Measurements from ENCODE around the gene MRPL37. TPM values are rescaled to one million over a fixed set of nuclear protein-coding genes. Genes with fewer than 3 reads are reported as not detected.

The MRPL37 gene
- total RNA-seq: 32.9 TPM

DNA sequence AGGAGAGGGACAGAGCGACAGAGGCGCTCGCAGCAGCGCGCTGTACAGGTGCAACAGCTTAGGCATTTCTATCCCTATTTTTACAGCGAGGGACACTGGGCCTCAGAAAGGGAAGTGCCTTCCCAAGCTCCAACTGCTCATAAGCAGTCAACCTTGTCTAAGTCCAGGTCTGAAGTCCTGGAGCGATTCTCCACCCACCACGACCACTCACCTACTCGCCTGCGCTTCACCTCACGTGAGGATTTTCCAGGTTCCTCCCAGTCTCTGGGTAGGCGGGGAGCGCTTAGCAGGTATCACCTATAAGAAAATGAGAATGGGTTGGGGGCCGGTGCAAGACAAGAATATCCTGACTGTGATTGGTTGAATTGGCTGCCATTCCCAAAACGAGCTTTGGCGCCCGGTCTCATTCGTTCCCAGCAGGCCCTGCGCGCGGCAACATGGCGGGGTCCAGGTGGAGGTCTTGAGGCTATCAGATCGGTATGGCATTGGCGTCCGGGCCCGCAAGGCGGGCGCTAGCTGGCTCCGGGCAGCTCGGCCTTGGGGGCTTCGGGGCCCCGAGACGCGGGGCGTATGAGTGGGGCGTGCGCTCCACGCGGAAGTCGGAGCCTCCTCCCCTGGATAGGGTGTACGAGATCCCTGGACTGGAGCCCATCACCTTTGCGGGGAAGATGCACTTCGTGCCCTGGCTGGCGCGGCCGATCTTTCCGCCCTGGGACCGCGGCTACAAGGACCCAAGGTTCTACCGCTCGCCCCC is at the start of gene MRPL37, which contains the start of gene CYB5RL:
MRPL37 (plus strand) TSS at position 403 of the 754 bp plus-strand sequence; CDS start at position 480, 77 bp downstream.
CYB5RL (minus strand) TSS at position 266 of the 754 bp plus-strand sequence. CDS start 4,414 bp downstream, outside the sequence.
- H3K27me3 ChIP-seq (ENCODE audit: control insufficient read depth in 3 of 3, insufficient read depth in 3 of 3, low read length in 3 of 3): no peaks in the 10 kb centered on the region
- peak within 1 kb of the TSS; percentile 89 to 97 (median 94) for H3K9ac ChIP-seq (ENCODE audit: low read depth in 1 of 3, low read length in 3 of 3)
- H3K36me3 ChIP-seq (ENCODE audit: control insufficient read depth in 3 of 3, insufficient read depth in 3 of 3, low read length in 3 of 3): peaks cover 12 to 21% (median 17%) of the 10 kb centered on the region in 3 donors
- H3K4me1 ChIP-seq (ENCODE audit: control insufficient read depth in 3 of 3, insufficient read depth in 3 of 3, low read length in 3 of 3): peaks cover 18 to 26% (median 21%) of the 10 kb centered on the region in 3 donors
- H3K27ac ChIP-seq (ENCODE audit: low read depth, low read length): peak within 1 kb of the TSS; percentile 76
- H3K9me3 ChIP-seq (ENCODE audit: control insufficient read depth in 3 of 3, low read length in 3 of 3): no peaks in the 10 kb centered on the region
- peak within 1 kb of the TSS; percentile 89 to 99 (median 98) for H3K4me3 ChIP-seq (ENCODE audit: low read length in 3 of 3)

DNA sequence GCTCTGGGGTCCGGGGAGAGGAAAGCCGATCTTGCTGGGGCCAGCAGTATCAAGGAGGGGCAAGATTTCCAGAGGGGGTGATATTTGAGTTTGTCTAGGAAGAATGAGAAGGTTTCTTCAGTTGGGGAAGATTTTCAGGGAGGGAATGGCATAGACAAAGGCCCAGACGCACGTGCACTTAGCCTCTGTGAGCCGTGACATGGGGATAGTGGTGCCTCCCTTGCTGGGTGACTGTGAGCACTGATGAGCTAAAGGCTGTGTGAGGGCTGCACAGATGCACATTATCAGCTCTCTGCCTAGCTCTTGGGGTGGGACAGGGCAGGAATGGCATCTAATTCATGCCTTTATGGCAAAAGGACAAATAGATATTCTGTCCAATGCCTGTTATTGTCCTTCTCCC is 49.0 kb upstream of the MRPL37 start:
- no peaks in the 10 kb centered on the region for H3K27me3 ChIP-seq (ENCODE audit: control insufficient read depth in 3 of 3, insufficient read depth in 3 of 3, low read length in 3 of 3)
- no peak overlapping the region for H3K9ac ChIP-seq (ENCODE audit: low read depth in 1 of 3, low read length in 3 of 3)
- H3K9me3 ChIP-seq (ENCODE audit: control insufficient read depth in 3 of 3, low read length in 3 of 3): no peaks in the 10 kb centered on the region
- H3K4me1 ChIP-seq (ENCODE audit: control insufficient read depth in 3 of 3, insufficient read depth in 3 of 3, low read length in 3 of 3): peaks cover 15 to 18% (median 16%) of the 10 kb centered on the region in 3 donors
- H3K36me3 ChIP-seq (ENCODE audit: control insufficient read depth in 3 of 3, insufficient read depth in 3 of 3, low read length in 3 of 3): no peaks in the 10 kb centered on the region
- no peak overlapping the region for H3K4me3 ChIP-seq (ENCODE audit: low read length in 3 of 3)
- H3K27ac ChIP-seq (ENCODE audit: low read depth, low read length): no peak overlapping the region

GRCh38 chr1:54152696-54153095 is 47.3 kb upstream of the MRPL37 start, which contains the start of gene CDCP2:
Gene CDCP2 (minus strand): TSS chr1:54153000. CDS start chr1:54152922, 78 bp downstream.
- H3K27ac ChIP-seq (ENCODE audit: low read depth, low read length): peak within 1 kb of the TSS; percentile 56
- H3K27me3 ChIP-seq (ENCODE audit: control insufficient read depth in 3 of 3, insufficient read depth in 3 of 3, low read length in 3 of 3): no peaks in the 10 kb centered on the region
- peak within 1 kb of the TSS in 2 of 3 donors; percentile 23 to 57 for H3K9ac ChIP-seq (ENCODE audit: low read depth in 1 of 3, low read length in 3 of 3)
- peaks cover 15 to 18% (median 16%) of the 10 kb centered on the region in 3 donors for H3K4me1 ChIP-seq (ENCODE audit: control insufficient read depth in 3 of 3, insufficient read depth in 3 of 3, low read length in 3 of 3)
- no peaks in the 10 kb centered on the region for H3K9me3 ChIP-seq (ENCODE audit: control insufficient read depth in 3 of 3, low read length in 3 of 3)
- H3K36me3 ChIP-seq (ENCODE audit: control insufficient read depth in 3 of 3, insufficient read depth in 3 of 3, low read length in 3 of 3): no peaks in the 10 kb centered on the region
- peak within 1 kb of the TSS in 2 of 3 donors; percentile 3 to 52 for H3K4me3 ChIP-seq (ENCODE audit: low read length in 3 of 3)

DNA sequence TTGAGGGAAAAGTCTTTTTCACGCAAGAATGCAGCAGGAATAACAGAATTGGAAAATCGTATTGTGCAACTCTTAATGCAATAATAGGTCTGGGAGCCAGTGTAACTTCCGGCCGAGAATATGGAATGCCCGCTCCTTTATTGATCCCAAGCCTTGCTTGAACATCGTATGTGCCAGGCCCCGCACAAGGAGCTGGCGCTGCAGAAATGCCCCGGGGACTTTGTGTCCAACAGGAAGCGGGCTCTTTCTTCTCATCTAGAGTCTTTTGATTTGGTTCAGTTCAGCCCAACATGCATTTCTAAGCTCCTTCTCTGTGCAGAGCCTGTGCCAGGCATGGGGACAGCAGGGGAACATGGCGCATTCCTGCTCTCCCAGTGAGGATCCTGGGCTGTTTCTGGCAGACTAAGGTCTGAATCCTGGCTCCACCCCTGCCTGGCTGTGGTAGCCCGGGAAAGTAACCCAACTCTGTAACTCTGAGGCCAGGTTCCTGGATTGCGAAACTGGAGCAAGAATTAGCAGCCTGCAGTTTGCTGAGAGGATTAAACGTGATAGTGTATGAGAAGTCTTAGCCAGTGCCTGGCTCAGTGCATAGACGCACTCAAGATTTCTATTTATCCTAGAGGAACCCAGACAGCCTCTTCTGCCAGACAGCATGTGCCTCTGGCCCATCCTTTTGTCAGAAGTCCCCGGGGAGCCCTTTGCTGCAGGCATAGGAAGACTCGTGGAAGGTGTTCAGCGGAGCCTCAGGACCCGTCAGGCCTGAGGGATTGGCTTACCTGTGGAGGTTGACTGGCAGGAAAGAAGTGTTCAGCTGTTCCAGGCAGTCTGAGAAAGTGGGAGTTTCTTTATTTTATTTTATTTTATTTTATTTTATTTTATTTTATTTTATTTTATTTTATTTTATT is 46.2 kb upstream of the MRPL37 start:
- peaks cover 15 to 18% (median 16%) of the 10 kb centered on the region in 3 donors for H3K4me1 ChIP-seq (ENCODE audit: control insufficient read depth in 3 of 3, insufficient read depth in 3 of 3, low read length in 3 of 3)
- peak overlapping the region; percentile 3 to 52 (median 49) for H3K4me3 ChIP-seq (ENCODE audit: low read length in 3 of 3)
- peak overlapping the region; percentile 56 for H3K27ac ChIP-seq (ENCODE audit: low read depth, low read length)
- H3K9me3 ChIP-seq (ENCODE audit: control insufficient read depth in 3 of 3, low read length in 3 of 3): no peaks in the 10 kb centered on the region
- H3K36me3 ChIP-seq (ENCODE audit: control insufficient read depth in 3 of 3, insufficient read depth in 3 of 3, low read length in 3 of 3): no peaks in the 10 kb centered on the region
- H3K27me3 ChIP-seq (ENCODE audit: control insufficient read depth in 3 of 3, insufficient read depth in 3 of 3, low read length in 3 of 3): no peaks in the 10 kb centered on the region
- H3K9ac ChIP-seq (ENCODE audit: low read depth in 1 of 3, low read length in 3 of 3): peak overlapping the region in 2 of 3 donors; percentile 23 to 57

DNA sequence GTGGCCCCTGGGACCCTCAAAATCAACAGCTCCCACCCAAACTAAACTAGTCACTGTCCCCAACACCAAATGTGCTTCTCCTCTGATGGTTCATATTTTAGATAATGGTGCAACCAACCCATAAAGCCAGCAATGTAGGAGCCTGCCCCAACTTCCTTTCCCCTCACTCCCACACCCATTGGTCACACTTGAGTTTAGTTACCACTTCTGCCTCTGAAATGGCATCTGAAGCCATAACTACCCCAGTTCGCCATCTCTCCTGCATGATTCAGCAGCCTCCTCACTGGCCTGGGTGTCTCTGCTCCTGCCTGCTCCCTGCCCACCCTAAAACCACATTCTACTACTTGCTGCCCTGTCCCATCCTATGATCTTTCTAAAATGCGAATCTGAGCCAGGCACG is 43.8 kb upstream of the MRPL37 start:
- Histone ChIP-seq H3K9ac (ENCODE audit: low read depth in 1 of 3, low read length in 3 of 3) (no peak overlapping the region), H3K4me3 (ENCODE audit: low read length in 3 of 3) (no peak overlapping the region), H3K36me3 (ENCODE audit: control insufficient read depth in 3 of 3, insufficient read depth in 3 of 3, low read length in 3 of 3) (no peaks in the 10 kb centered on the region), H3K27me3 (ENCODE audit: control insufficient read depth in 3 of 3, insufficient read depth in 3 of 3, low read length in 3 of 3) (no peaks in the 10 kb centered on the region), H3K9me3 (ENCODE audit: control insufficient read depth in 3 of 3, low read length in 3 of 3) (no peaks in the 10 kb centered on the region), H3K4me1 (ENCODE audit: control insufficient read depth in 3 of 3, insufficient read depth in 3 of 3, low read length in 3 of 3) (peaks cover 15 to 22% (median 16%) of the 10 kb centered on the region in 3 donors), H3K27ac (ENCODE audit: low read depth, low read length) (no peak overlapping the region)

DNA sequence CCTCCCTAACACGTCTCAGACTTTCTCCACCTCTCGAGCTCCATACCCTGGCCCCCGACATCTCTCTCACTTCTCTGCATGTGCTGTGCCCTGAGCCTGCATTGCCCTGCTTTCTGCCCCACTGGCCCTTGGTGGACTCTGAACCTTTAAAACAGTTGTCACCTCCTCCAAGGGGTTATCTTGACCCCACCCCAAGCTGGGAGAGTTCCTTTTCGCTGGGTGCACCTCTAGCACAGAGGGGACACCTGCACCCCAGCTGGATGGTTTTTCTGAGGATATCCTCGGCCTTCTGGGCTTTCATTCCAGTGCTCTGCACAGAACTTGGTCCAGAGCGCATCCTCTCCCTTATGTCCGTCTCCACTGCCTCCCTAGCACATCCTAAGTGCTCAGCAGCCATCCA is 43.0 kb upstream of the MRPL37 start:
- H3K27me3 ChIP-seq (ENCODE audit: control insufficient read depth in 3 of 3, insufficient read depth in 3 of 3, low read length in 3 of 3): no peaks in the 10 kb centered on the region
- H3K4me1 ChIP-seq (ENCODE audit: control insufficient read depth in 3 of 3, insufficient read depth in 3 of 3, low read length in 3 of 3): peaks cover 15 to 22% (median 16%) of the 10 kb centered on the region in 3 donors
- H3K4me3 ChIP-seq (ENCODE audit: low read length in 3 of 3): no peak overlapping the region
- H3K36me3 ChIP-seq (ENCODE audit: control insufficient read depth in 3 of 3, insufficient read depth in 3 of 3, low read length in 3 of 3): no peaks in the 10 kb centered on the region
- H3K27ac ChIP-seq (ENCODE audit: low read depth, low read length): no peak overlapping the region
- no peak overlapping the region for H3K9ac ChIP-seq (ENCODE audit: low read depth in 1 of 3, low read length in 3 of 3)
- no peaks in the 10 kb centered on the region for H3K9me3 ChIP-seq (ENCODE audit: control insufficient read depth in 3 of 3, low read length in 3 of 3)

GRCh38 chr1:54157401-54157800 is 42.6 kb upstream of the MRPL37 start:
- H3K27me3 ChIP-seq (ENCODE audit: control insufficient read depth in 3 of 3, insufficient read depth in 3 of 3, low read length in 3 of 3): no peaks in the 10 kb centered on the region
- H3K36me3 ChIP-seq (ENCODE audit: control insufficient read depth in 3 of 3, insufficient read depth in 3 of 3, low read length in 3 of 3): no peaks in the 10 kb centered on the region
- H3K9ac ChIP-seq (ENCODE audit: low read depth in 1 of 3, low read length in 3 of 3): no peak overlapping the region
- no peak overlapping the region for H3K4me3 ChIP-seq (ENCODE audit: low read length in 3 of 3)
- H3K9me3 ChIP-seq (ENCODE audit: control insufficient read depth in 3 of 3, low read length in 3 of 3): no peaks in the 10 kb centered on the region
- H3K27ac ChIP-seq (ENCODE audit: low read depth, low read length): no peak overlapping the region
- peaks cover 15 to 22% (median 16%) of the 10 kb centered on the region in 3 donors for H3K4me1 ChIP-seq (ENCODE audit: control insufficient read depth in 3 of 3, insufficient read depth in 3 of 3, low read length in 3 of 3)

DNA sequence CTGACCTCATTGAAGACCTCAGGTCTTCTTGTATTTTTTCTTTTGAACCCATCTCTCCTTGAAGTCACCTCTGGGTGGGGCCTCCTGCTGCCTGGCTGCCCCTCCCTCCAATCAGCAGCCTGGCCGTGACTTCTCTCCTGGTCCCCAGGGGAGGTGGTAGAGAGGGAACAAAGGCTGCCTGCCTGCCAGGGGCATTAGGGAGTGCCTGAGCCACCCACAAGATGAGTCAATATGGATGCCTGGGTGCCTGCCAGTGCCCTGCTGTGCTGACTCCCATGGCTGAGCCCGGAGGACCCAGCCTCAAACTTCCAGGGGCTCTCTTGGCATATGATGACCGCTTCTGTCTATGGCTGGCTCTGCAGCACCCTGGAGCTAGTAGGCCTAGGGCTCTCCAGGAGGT is 41.9 kb upstream of the MRPL37 start:
- no peaks in the 10 kb centered on the region for H3K27me3 ChIP-seq (ENCODE audit: control insufficient read depth in 3 of 3, insufficient read depth in 3 of 3, low read length in 3 of 3)
- no peak overlapping the region for H3K4me3 ChIP-seq (ENCODE audit: low read length in 3 of 3)
- peaks cover 14 to 21% (median 15%) of the 10 kb centered on the region in 3 donors for H3K4me1 ChIP-seq (ENCODE audit: control insufficient read depth in 3 of 3, insufficient read depth in 3 of 3, low read length in 3 of 3)
- no peaks in the 10 kb centered on the region for H3K36me3 ChIP-seq (ENCODE audit: control insufficient read depth in 3 of 3, insufficient read depth in 3 of 3, low read length in 3 of 3)
- H3K9me3 ChIP-seq (ENCODE audit: control insufficient read depth in 3 of 3, low read length in 3 of 3): no peaks in the 10 kb centered on the region
- no peak overlapping the region for H3K27ac ChIP-seq (ENCODE audit: low read depth, low read length)
- H3K9ac ChIP-seq (ENCODE audit: low read depth in 1 of 3, low read length in 3 of 3): no peak overlapping the region

- no peak overlapping the region for H3K4me3 ChIP-seq (ENCODE audit: low read length in 3 of 3)
- H3K27ac ChIP-seq (ENCODE audit: low read depth, low read length): no peak overlapping the region
- H3K36me3 ChIP-seq (ENCODE audit: control insufficient read depth in 3 of 3, insufficient read depth in 3 of 3, low read length in 3 of 3): no peaks in the 10 kb centered on the region
- no peaks in the 10 kb centered on the region for H3K27me3 ChIP-seq (ENCODE audit: control insufficient read depth in 3 of 3, insufficient read depth in 3 of 3, low read length in 3 of 3)
- H3K9me3 ChIP-seq (ENCODE audit: control insufficient read depth in 3 of 3, low read length in 3 of 3): no peaks in the 10 kb centered on the region
- H3K4me1 ChIP-seq (ENCODE audit: control insufficient read depth in 3 of 3, insufficient read depth in 3 of 3, low read length in 3 of 3): peaks cover 0 to 5% (median 1%) of the 10 kb centered on the region in 3 donors
- H3K9ac ChIP-seq (ENCODE audit: low read depth in 1 of 3, low read length in 3 of 3): no peak overlapping the region
Measured at GRCh38 chr1:54159733-54160316, 40.1 kb upstream of the MRPL37 start.

Measured in skeletal muscle tissue (tissue), 4 donors.